ENCODE data around the gene HIGD1A. TPM values are rescaled to one million over a fixed set of nuclear protein-coding genes. Genes with fewer than 3 reads are reported as not detected.

HIGD1A gene
- polyA plus RNA-seq, 1 donor, result 71.7 TPM

GRCh38 chr3:42755681-42756578, 48.4 kb downstream of the HIGD1A start:
- no peak for DNase-seq (ENCODE audit: low read depth)

GRCh38 chr3:42753757-42754156, 50.5 kb downstream of the HIGD1A start:
- DNase-seq (ENCODE audit: low read depth), result no peak

GRCh38 chr3:42752961-42753360, 51.3 kb downstream of the HIGD1A start:
- DNase-seq (ENCODE audit: low read depth), result no peak

GRCh38 chr3:42752441-42752840, 51.8 kb downstream of the HIGD1A start:
- DNase-seq (ENCODE audit: low read depth), result no peak

- DNase-seq (ENCODE audit: low read depth), result no peak
Observed at GRCh38 chr3:42751609-42752008, 52.7 kb downstream of the HIGD1A start.

GRCh38 chr3:42750834-42751233, 53.5 kb downstream of the HIGD1A start:
- no peak for DNase-seq (ENCODE audit: low read depth)

- no peak for DNase-seq (ENCODE audit: low read depth)
Observed at GRCh38 chr3:42749753-42750231, 54.5 kb downstream of the HIGD1A start.

GRCh38 chr3:42749025-42749752, 55.1 kb downstream of the HIGD1A start:
- DNase-seq (ENCODE audit: low read depth), result no peak

GRCh38 chr3:42747581-42747980, 56.7 kb downstream of the HIGD1A start:
- DNase-seq (ENCODE audit: low read depth), result no peak

- no peak for DNase-seq (ENCODE audit: low read depth)
Observed at GRCh38 chr3:42746455-42747450, 57.5 kb downstream of the HIGD1A start.

- DNase-seq (ENCODE audit: low read depth), result no peak
Observed at GRCh38 chr3:42745776-42746454, 58.4 kb downstream of the HIGD1A start.

GRCh38 chr3:42745291-42745745, 59.0 kb downstream of the HIGD1A start:
- no peak for DNase-seq (ENCODE audit: low read depth)

- DNase-seq (ENCODE audit: low read depth), result no peak
Observed at GRCh38 chr3:42743204-42743995, 60.9 kb downstream of the HIGD1A start.

GRCh38 chr3:42742688-42743087, 61.6 kb downstream of the HIGD1A start:
- no peak for DNase-seq (ENCODE audit: low read depth)

GRCh38 chr3:42742259-42742658, 62.0 kb downstream of the HIGD1A start:
- no peak for DNase-seq (ENCODE audit: low read depth)

GRCh38 chr3:42741796-42742195, 62.5 kb downstream of the HIGD1A start:
- no peak for DNase-seq (ENCODE audit: low read depth)

GRCh38 chr3:42739401-42740158, 64.7 kb downstream of the HIGD1A start:
- no peak for DNase-seq (ENCODE audit: low read depth)

GRCh38 chr3:42736531-42736930, 67.8 kb downstream of the HIGD1A start:
- DNase-seq (ENCODE audit: low read depth), result no peak

- DNase-seq (ENCODE audit: low read depth), result no peak
Observed at GRCh38 chr3:42736081-42736480, 68.2 kb downstream of the HIGD1A start.

All from forelimb muscle (tissue), 1 donor.